Measurements from ENCODE around the gene CWF19L1. TPM values are rescaled to one million over a fixed set of nuclear protein-coding genes. Genes with fewer than 3 reads are reported as not detected.

Gene CWF19L1
- total RNA-seq, 2 experiments from 2014 or later: 60.1 to 66.7 TPM

DNA sequence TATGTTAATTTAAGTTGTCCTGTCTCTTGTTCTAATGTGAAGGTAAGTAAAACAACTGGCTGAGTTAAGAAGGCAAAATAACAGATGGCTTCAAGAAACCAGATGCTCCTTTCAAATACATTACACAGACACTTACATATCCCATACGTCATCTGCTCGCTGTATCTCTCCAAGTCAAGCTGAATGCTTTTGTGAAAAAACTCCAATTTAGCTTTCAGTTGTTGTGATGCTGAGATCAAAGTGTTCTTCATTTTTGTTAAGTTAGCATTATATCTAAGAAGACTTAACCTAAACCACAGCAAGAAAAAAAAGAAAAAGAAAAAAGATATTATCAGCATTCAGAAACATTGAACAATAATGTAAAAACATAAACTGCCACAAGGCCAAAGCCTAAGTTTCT, 63.1 kb downstream of the CWF19L1 start:
- CTCF ChIA-PET: interaction anchor here (0.6 kb wide), 2 partner anchors 110 to 324 kb away, joined by 3 to 4 read pairs; no protein-coding TSS in a partner anchor
- H3K4me3 Mint-ChIP-seq: no peak overlapping the region
- no peaks in the 10 kb centered on the region for H3K27me3 Mint-ChIP-seq
- H3K27ac Mint-ChIP-seq: peak overlapping the region; percentile 50
- POLR2A ChIA-PET: interaction anchor here (0.6 to 1.2 kb wide), 4 partner anchors 8 to 26 kb away, joined by 3 read pairs; partner anchors contain the start of gene ERLIN1
- Histone ChIP-seq H3K9me3 (ENCODE audit: control insufficient read depth in 1 of 2, insufficient read depth in 1 of 2, low read length in 2 of 2) (no peaks in the 10 kb centered on the region), H3K4me1 (ENCODE audit: insufficient read depth, low read length) (no peaks in the 10 kb centered on the region), H3K4me3 (ENCODE audit: low read length) (no peak overlapping the region), H3K36me3 (ENCODE audit: insufficient read depth, low read length) (peaks cover 84% of the 10 kb centered on the region), H3K27me3 (ENCODE audit: control insufficient read depth in 1 of 2, insufficient read depth in 2 of 2, low read length in 2 of 2) (no peaks in the 10 kb centered on the region), H3K27ac (ENCODE audit: low read depth in 1 of 2, low read length in 2 of 2) (peak overlapping the region in 1 of 2 donors; percentile 30)
- H3K4me1 Mint-ChIP-seq (ENCODE audit: low read depth): no peaks in the 10 kb centered on the region
- ATAC-seq (ENCODE audit: poor library complexity) (peak; percentile 55), DNase-seq (peak in 3 of 14 experiments; percentile 45 to 47 (median 47))
- intact Hi-C loops (cut with DNase I, micrococcal nuclease): no loop called here
- peaks cover 86% of the 10 kb centered on the region for H3K36me3 Mint-ChIP-seq (ENCODE audit: low read depth)
- TF ChIP-seq, protein P1, sequence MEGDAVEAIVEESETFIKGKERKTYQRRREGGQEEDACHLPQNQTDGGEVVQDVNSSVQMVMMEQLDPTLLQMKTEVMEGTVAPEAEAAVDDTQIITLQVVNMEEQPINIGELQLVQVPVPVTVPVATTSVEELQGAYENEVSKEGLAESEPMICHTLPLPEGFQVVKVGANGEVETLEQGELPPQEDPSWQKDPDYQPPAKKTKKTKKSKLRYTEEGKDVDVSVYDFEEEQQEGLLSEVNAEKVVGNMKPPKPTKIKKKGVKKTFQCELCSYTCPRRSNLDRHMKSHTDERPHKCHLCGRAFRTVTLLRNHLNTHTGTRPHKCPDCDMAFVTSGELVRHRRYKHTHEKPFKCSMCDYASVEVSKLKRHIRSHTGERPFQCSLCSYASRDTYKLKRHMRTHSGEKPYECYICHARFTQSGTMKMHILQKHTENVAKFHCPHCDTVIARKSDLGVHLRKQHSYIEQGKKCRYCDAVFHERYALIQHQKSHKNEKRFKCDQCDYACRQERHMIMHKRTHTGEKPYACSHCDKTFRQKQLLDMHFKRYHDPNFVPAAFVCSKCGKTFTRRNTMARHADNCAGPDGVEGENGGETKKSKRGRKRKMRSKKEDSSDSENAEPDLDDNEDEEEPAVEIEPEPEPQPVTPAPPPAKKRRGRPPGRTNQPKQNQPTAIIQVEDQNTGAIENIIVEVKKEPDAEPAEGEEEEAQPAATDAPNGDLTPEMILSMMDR (IDR thresholded peaks at IDR 0.05): no peak
- no peaks in the 10 kb centered on the region for H3K9me3 Mint-ChIP-seq

DNA sequence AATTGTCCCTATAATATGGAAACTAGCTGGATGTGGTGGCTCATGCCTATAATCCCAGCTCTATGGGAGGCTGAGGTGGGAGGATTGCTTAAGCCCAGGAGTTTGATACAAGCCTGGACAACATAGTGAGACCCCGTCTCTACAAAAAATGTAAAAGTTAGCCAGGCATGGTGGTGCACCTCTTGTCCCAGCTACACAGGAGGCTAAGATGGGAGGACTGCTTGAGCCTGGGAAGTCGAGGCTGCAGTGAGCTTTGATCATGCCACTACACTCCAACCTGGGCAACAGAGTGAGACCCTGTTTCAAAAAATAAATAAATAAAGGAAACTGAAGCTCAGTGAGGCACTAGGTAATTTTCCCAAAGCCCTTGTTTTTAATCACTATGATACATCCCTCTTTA, 65.9 kb downstream of the CWF19L1 start:
- DNase-seq (no peak), ATAC-seq (ENCODE audit: poor library complexity) (no peak)
- H3K4me1 Mint-ChIP-seq (ENCODE audit: low read depth): peaks cover 5% of the 10 kb centered on the region
- ChIA-PET CTCF (no interaction called here), POLR2A (no interaction called here)
- no peaks in the 10 kb centered on the region for H3K27me3 ChIP-seq (ENCODE audit: control insufficient read depth in 1 of 2, insufficient read depth in 2 of 2, low read length in 2 of 2)
- H3K4me3 Mint-ChIP-seq: no peak overlapping the region
- intact Hi-C loops (cut with DNase I, micrococcal nuclease): no loop called here
- TF ChIP-seq, protein P1 (IDR thresholded peaks at IDR 0.05): no peak
- no peaks in the 10 kb centered on the region for H3K27me3 Mint-ChIP-seq
- peaks cover 82% of the 10 kb centered on the region for H3K36me3 ChIP-seq (ENCODE audit: insufficient read depth, low read length)
- no peak overlapping the region for H3K27ac ChIP-seq (ENCODE audit: low read depth in 1 of 2, low read length in 2 of 2)
- H3K9me3 ChIP-seq (ENCODE audit: control insufficient read depth in 1 of 2, insufficient read depth in 1 of 2, low read length in 2 of 2): no peaks in the 10 kb centered on the region
- H3K36me3 Mint-ChIP-seq (ENCODE audit: low read depth): peaks cover 90% of the 10 kb centered on the region
- H3K9me3 Mint-ChIP-seq: no peaks in the 10 kb centered on the region
- no peaks in the 10 kb centered on the region for H3K4me1 ChIP-seq (ENCODE audit: insufficient read depth, low read length)
- H3K27ac Mint-ChIP-seq: no peak overlapping the region
- no peak overlapping the region for H3K4me3 ChIP-seq (ENCODE audit: low read length)

DNA sequence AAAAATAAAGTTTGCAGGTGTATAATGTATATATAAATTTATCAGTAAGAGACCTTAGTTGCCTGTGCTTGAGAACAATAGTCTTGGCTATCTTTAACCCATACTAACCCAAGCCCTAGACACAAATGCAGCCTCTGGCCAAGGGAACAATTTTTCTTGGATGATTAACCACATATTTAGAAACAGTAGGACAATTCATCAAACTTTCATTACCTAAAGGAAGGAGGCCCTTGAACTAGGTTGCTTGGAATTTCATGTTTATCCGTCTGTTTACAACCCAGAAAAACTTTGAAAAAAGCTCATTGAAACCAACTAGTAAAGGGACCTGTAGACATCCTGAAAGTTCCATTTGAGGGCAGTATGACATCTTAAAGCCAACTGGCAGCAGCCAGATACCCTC, 72.7 kb downstream of the CWF19L1 start:
- Histone ChIP-seq H3K27me3 (ENCODE audit: control insufficient read depth in 1 of 2, insufficient read depth in 2 of 2, low read length in 2 of 2) (no peaks in the 10 kb centered on the region), H3K36me3 (ENCODE audit: insufficient read depth, low read length) (peaks cover 65% of the 10 kb centered on the region), H3K9me3 (ENCODE audit: control insufficient read depth in 1 of 2, insufficient read depth in 1 of 2, low read length in 2 of 2) (no peaks in the 10 kb centered on the region), H3K4me3 (ENCODE audit: low read length) (no peak overlapping the region), H3K27ac (ENCODE audit: low read depth in 1 of 2, low read length in 2 of 2) (no peak overlapping the region), H3K4me1 (ENCODE audit: insufficient read depth, low read length) (no peaks in the 10 kb centered on the region)
- Mint-ChIP-seq H3K36me3 (ENCODE audit: low read depth) (peaks cover 76% of the 10 kb centered on the region), H3K27me3 (no peaks in the 10 kb centered on the region), H3K27ac (no peak overlapping the region), H3K4me1 (ENCODE audit: low read depth) (peaks cover 21% of the 10 kb centered on the region), H3K4me3 (no peak overlapping the region), H3K9me3 (no peaks in the 10 kb centered on the region)
- TF ChIP-seq, protein P1 (IDR thresholded peaks at IDR 0.05): no peak
- CTCF ChIA-PET: no interaction called here
- POLR2A ChIA-PET: no interaction called here
- DNase-seq (no peak), ATAC-seq (ENCODE audit: poor library complexity) (no peak)
- intact Hi-C loops (cut with DNase I, micrococcal nuclease): no loop called here
